Astrocyte (in vitro differentiated cells and primary cell): Measurements from ENCODE around the gene PIGU.

Experiments used
- CTCF ChIP-seq: IDR thresholded peaks from 2 replicates; pipeline ENCODE4 v1.5.1; 2011; ENCODE audit warnings: low read depth, mild to moderate bottlenecking, inconsistent platforms, low read length, moderate library complexity; ENCODE audit not compliant: insufficient read depth
- EZH2 ChIP-seq: IDR thresholded peaks from 2 replicates; pipeline ENCODE4 v1.6.1; 2012; ENCODE audit warnings: mild to moderate bottlenecking, low read length, inconsistent platforms; ENCODE audit not compliant: insufficient read depth

- TF ChIP-seq CTCF (no peak), EZH2 (no peak)
Measured at GRCh38 chr20:34706302-34706875, 29.5 kb upstream of the PIGU start.
